Right renal pelvis (tissue), 4 donors: ENCODE data around the gene DAB1. TPM values are rescaled to one million over a fixed set of nuclear protein-coding genes. Genes with fewer than 3 reads are reported as not detected.

Experiments
- DNase-seq, 4 donors: peaks; one replicate each; pipeline ENCODE4 v3.0.0-alpha.2; 2013; ENCODE audit warnings: low read depth in 4 of 4, low spot score in 3 of 4, missing footprints in 1 of 4
- polyA plus RNA-seq, 4 donors: library from polyadenylated mRNA; unstranded; fragments of 120-200 nt; gene quantifications; one replicate each; pipeline ENCODE4 v1.2.1, GENCODE V29; 2013; ENCODE audit not compliant: insufficient read length in 4 of 4

DAB1 gene
- polyA plus RNA-seq, 4 donors = 6.3 to 9.1 (median 7.4) TPM

GRCh38 chr1:57420981-57421785, 2.7 kb downstream of the DAB1 start:
- no peak for DNase-seq

GRCh38 chr1:57418971-57419370, 4.9 kb downstream of the DAB1 start:
- DNase-seq = no peak

- DNase-seq = no peak
Observed at GRCh38 chr1:57411262-57411661, 12.6 kb downstream of the DAB1 start.

- no peak for DNase-seq
Observed at GRCh38 chr1:57410508-57410907, 13.4 kb downstream of the DAB1 start.

- no peak for DNase-seq
Observed at GRCh38 chr1:57407928-57408327, 15.9 kb downstream of the DAB1 start.

GRCh38 chr1:57406428-57406970, 17.4 kb downstream of the DAB1 start:
- DNase-seq = no peak

GRCh38 chr1:57404884-57405283, 19.0 kb downstream of the DAB1 start:
- DNase-seq = no peak

- DNase-seq = no peak
Observed at GRCh38 chr1:57403201-57403600, 20.7 kb downstream of the DAB1 start.

GRCh38 chr1:57401671-57402070, 22.2 kb downstream of the DAB1 start:
- DNase-seq = no peak

- no peak for DNase-seq
Observed at GRCh38 chr1:57400048-57400447, 23.8 kb downstream of the DAB1 start.

- DNase-seq = no peak
Observed at GRCh38 chr1:57393058-57393584, 30.7 kb downstream of the DAB1 start.

GRCh38 chr1:57385336-57385735, 38.5 kb downstream of the DAB1 start:
- DNase-seq = no peak

- DNase-seq = no peak
Observed at GRCh38 chr1:57384901-57385300, 39.0 kb downstream of the DAB1 start.

- DNase-seq = no peak
Observed at GRCh38 chr1:57384284-57384683, 39.6 kb downstream of the DAB1 start.

GRCh38 chr1:57381871-57382270, 42.0 kb downstream of the DAB1 start:
- DNase-seq = no peak

- DNase-seq = no peak
Observed at GRCh38 chr1:57381426-57381825, 42.4 kb downstream of the DAB1 start.

- DNase-seq = no peak
Observed at GRCh38 chr1:57380923-57381322, 42.9 kb downstream of the DAB1 start.

- no peak for DNase-seq
Observed at GRCh38 chr1:57378534-57378933, 45.3 kb downstream of the DAB1 start.

- no peak for DNase-seq
Observed at GRCh38 chr1:57377339-57378139, 46.3 kb downstream of the DAB1 start.

GRCh38 chr1:57376041-57376440, 47.8 kb downstream of the DAB1 start:
- DNase-seq = no peak

GRCh38 chr1:57369889-57370288, 54.0 kb downstream of the DAB1 start:
- no peak for DNase-seq
